RWPE1 (cell line): ENCODE measurements around the gene TAF4.

Source experiments
- CTCF ChIA-PET: fragments of 350-600 bp; sonication (Branson Sonifier 250); formaldehyde crosslinking; extraction: SDS; loops from one replicate; lab custom pipeline; 2021; lab: Yijun Ruan, JAX
- POLR2A ChIA-PET: fragments of 400-600 bp; formaldehyde crosslinking; extraction: SDS; loops from one replicate; lab custom pipeline; 2020; ENCODE audit warnings: antibody characterized with exemption; ENCODE audit not compliant: low non-redundant PET; lab: Yijun Ruan, JAX
- DNase-seq: peaks from one replicate; pipeline ENCODE4 v3.0.0; 2012; ENCODE audit warnings: low spot score
- H3K27ac ChIP-seq: fragments of 450-650 bp; 2 replicates; pipeline ENCODE4 v1.5.1; 2017
- TF ChIP-seq, protein P1 (sequence below): fragments of 450-650 bp; conservative IDR thresholded peaks from 2 replicates; pipeline ENCODE4 v1.5.1; 2017; ENCODE audit warnings: low read depth, mild to moderate bottlenecking

Gene TAF4

DNA sequence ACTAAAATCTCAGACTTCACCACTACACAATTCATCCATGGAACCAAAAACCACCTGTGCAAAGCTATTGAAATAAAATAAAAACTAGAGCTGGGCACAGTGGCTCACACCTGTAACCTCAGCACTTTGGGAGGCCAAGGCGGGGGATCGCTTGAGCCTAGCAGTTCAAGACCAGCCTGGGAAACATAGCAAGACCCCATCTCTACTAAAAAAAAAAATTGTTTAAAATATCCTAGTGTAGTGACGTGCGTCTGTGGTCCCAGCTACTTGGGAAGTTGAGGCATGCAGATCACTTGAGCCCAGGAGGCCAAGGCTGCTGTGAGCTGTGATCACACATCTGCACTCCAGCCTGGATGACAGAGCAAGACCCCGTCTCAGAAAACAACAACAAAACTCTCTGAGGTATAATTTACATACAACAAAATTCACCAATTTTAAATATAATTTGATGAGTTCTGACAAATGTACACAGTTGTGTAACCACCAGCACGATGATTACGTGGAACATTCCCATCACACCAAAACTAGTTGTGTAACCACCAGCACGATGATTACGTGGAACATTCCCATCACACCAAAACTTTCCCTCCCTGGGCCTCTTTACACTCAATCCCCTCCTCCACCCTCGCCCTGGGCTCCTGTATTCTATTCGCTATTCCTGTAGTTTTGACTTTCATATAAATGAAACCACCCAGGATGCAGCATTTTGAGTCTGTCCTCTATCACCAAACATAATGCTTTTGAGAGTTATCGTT is 107.5 kb downstream of the TAF4 start:
- DNase-seq, result no peak
- no peak overlapping the region for H3K27ac ChIP-seq
- CTCF ChIA-PET, result no interaction called here
- TF ChIP-seq, protein P1, sequence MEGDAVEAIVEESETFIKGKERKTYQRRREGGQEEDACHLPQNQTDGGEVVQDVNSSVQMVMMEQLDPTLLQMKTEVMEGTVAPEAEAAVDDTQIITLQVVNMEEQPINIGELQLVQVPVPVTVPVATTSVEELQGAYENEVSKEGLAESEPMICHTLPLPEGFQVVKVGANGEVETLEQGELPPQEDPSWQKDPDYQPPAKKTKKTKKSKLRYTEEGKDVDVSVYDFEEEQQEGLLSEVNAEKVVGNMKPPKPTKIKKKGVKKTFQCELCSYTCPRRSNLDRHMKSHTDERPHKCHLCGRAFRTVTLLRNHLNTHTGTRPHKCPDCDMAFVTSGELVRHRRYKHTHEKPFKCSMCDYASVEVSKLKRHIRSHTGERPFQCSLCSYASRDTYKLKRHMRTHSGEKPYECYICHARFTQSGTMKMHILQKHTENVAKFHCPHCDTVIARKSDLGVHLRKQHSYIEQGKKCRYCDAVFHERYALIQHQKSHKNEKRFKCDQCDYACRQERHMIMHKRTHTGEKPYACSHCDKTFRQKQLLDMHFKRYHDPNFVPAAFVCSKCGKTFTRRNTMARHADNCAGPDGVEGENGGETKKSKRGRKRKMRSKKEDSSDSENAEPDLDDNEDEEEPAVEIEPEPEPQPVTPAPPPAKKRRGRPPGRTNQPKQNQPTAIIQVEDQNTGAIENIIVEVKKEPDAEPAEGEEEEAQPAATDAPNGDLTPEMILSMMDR, result no peak
- POLR2A ChIA-PET, result no interaction called here

DNA sequence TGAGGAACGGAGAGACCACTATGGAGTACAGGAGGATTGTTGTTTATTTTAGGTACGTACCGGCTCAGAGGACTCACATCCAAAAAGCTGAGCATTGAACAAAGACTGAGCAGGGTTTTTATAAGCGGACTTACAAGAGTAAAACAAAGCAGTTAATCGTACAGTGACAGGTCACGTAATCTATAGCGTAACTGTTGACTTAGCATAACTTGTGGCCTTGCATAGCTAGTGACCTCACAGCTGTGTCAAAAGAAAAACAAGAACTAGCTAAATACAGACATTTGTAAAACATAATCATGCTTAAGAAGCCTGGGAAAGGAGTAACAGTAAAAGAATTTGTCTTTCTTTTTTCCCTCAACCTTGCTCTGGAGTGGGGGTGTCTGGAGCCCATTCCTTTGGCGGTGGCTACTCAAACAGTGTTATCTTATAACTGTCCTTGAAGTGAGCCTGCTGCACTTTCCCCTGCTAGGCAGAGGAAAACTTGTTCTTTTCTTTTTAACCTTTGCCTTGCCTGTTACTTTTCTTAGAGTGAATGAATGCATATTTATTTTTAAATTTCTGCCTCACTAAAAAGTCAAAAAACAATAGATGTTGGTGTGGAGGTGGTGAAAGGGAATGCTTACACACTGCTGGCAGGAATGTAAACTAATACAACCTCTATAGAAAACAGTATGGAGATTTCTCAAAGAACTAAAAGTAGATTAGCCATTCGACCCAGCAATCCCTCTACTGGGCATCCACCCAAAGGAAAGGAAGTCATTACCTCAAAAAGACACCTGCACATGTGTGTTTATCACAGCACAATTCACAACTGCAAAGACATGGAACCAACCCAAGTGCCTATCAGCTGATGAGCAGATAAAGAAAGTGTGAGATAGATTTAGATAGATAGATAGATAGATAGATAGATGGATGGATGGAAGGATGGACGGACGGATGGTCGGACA is 109.0 kb downstream of the TAF4 start:
- TF ChIP-seq, protein P1, result no peak
- DNase-seq, result no peak
- ChIA-PET CTCF (no interaction called here), POLR2A (no interaction called here)
- H3K27ac ChIP-seq, result no peak overlapping the region

DNA sequence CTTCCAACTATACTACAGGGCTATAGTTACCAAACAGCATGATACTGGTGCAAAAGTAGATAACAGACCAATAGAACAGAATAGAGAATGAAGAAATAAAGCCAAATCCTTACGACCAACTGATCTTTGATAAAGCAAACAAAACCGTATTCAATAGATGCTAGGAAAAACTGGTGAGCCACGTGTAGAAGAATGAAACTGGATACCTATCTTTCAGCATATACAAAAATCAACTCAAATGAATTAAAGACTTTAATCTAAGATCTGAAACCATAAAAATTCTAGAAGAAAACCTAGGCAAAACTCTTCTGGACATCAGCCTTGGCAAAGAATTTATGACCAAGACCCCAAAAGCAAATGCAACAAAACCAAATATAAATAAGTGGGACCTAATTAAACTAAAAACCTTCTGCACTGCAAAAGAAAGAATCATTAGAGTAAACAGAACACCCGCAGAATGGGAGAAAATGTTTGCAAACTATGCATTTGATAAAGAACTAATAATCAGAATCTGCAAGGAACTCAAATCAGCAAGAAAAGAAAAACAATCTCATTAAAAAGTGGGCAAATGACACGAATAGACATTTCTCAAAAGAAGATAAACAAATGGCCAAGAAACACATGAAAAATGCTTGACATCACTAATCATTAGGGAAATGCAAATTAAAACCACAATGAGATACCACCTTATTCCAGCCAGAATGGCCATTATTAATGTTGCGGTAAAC is 109.8 kb downstream of the TAF4 start:
- TF ChIP-seq, protein P1, result no peak
- ChIA-PET POLR2A (no interaction called here), CTCF (no interaction called here)

DNA sequence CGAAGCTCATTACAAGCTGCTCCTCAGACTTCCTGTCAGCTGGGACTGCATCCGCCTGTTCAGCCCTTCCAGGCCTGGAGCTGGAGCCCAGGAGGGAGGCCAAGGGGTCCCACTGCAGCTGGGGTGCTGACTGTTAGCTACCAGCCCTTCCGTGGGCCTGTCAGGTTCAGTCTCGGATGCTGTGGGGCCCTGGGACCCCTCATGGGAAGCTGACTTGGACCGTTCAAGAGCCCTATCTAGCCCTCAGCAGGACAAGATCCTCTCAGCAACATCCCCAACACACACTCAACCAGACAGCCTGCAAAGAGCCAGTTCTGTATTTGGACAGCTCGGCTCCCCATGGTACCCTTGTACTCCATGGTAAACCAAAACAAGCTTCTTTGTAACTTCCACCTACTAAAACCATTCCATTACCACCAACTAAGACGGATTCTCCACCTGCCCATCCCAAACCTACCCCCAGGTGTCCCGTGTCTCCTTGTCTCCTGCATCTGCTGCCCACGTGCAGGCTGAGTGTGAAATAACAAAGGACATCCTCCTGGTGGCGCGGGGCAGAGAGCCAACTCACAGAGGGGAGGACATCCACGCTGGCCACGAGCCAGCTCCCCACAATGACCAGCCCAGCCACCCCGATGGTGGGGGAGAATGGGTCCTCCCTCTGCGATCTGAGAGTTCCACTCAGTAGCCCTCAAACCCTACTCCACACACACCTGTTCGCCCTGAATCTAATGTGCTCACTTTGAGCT is 111.2 kb downstream of the TAF4 start:
- POLR2A ChIA-PET, result interaction anchor here (0.5 kb wide), 1 partner anchor 256 kb away, joined by 3 read pairs; no protein-coding TSS in a partner anchor
- H3K27ac ChIP-seq, result no peak overlapping the region
- DNase-seq, result no peak
- TF ChIP-seq, protein P1, result no peak
- CTCF ChIA-PET, result no interaction called here

More for the DNA sequence above, 109.8 kb downstream of the TAF4 start:
- no peak overlapping the region for H3K27ac ChIP-seq
- no peak for DNase-seq

DNA sequence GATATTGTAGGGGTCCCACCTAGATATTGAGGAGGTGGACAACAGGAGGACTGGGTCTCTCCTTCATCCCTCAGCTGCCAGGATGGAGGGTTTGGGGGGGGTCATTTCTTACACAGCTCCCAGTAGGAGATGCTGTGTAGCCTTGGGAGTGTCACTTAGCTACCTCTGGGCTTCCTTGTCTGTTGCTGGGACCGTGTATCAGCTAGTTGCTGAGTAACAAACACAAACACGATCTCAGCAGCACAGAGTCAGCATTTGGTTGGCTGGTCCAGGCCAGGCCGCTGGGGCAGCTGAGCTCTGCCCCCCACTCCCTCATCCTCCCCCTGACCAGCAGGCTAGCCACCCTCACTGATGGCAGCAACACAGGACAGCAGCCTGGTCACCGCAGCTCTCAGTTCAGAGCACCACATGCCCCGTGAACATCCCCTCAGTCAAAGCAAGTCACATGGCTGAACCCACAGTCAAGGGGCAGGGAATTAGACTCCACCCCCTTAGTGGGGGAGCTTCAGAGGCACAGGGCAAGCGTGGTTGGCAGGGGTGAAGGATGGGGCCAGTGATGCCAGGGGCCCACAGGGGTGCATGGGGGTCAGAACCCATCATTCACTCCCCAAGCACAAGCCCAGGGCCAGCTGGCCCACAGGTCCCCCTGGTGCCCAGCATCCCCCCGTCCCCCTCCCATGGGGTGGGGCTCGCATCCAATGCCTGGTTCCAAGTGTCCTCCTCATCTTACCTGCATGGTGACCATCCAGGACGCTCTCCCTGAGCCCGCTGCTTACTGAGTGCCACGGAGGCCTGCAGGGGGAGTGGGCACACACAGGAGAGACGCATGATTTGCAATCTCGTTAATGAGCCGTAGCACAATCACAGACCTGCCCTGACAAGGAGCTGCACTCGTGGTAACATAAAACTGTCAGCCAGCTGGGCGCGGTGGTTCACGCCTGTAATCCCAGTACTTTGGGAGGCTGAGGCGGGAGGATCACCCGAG is 112.4 kb downstream of the TAF4 start:
- CTCF ChIA-PET, result interaction anchor here (0.6 to 1.0 kb wide), 2 partner anchors 57 to 316 kb away, joined by 3 to 6 read pairs; no protein-coding TSS in a partner anchor
- no peak for DNase-seq
- POLR2A ChIA-PET, result no interaction called here
- no peak overlapping the region for H3K27ac ChIP-seq
- TF ChIP-seq, protein P1, result no peak
